Heart left ventricle (tissue), 13 donors: ENCODE data around the gene PML.

ENCODE experiments used
- POLR2A ChIP-seq, 2 donors: fragments of 450-650 bp; IDR thresholded peaks; one replicate each; pipeline ENCODE4 v1.6.1; 2017; ENCODE audit warnings: antibody characterized with exemption in 2 of 2, mild to moderate bottlenecking in 2 of 2, moderate library complexity in 2 of 2
- TF ChIP-seq, protein P1 (sequence below), 12 donors: fragments of 200-600 bp; sonication (generic) in 4 of 12; IDR thresholded peaks; one replicate each; pipeline versions ENCODE4 v1.5.0 to v1.8.0; 2018 to 2022; ENCODE audit warnings: antibody characterized with exemption in 12 of 12, mild to moderate bottlenecking in 5 of 12
- donor health status: ischemic (EF 13 %, LVEDD 7.1; RV severe dilation, severe dysfunction).
- donor health status: DM: no; HTN: yes; CAD: no.
- donor health status: DM: no; HTN: no; CAD: no.
- donor health status: ischemic (EF 25% LVEDD 6.9; RV normal size, moderate dysfunction).
- donor health status: ischemic (EF 25% LVEDD 5.7; RV mildly dilated, moderate dysfunction).
- donor health status: ischemic (EF 35%, LVEDD 5.7; RV mildly dilated, moderate dysfunction).
- donor health status: nonischemic (EF 11% LVEDD 7.7; RV severe dilation, severe dysfunction).
- donor health status: DM: yes; HTN: yes; CAD: no.
- donor health status: PGD.
- donor health status: ischemic (EF 29% LVEDD 5.4; RV normal size, mild dysfunction).
- donor health status: nonischemic (EF 23%, LVEDD 6.1; RV moderate dilation, normal function).

DNA sequence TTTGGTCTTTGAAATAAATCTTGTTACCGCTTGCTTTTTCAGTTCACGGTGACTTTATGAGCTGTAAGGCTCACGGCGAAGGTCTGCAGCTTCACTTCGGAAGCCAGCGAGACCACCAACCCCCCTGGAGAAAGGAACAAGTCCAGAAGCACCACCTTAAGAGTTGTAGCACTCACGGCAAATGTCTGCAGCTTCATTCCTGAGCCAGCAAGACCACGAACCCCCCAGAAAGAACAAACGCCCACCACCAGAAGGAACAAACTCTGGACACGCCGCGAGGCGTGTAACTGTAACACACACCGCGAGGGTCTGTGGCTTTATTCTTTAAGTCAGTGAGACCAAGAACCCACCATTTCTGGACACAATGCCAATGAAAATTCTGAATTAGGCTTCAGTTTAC, 59.0 kb downstream of the PML start:
- TF ChIP-seq, protein P1, sequence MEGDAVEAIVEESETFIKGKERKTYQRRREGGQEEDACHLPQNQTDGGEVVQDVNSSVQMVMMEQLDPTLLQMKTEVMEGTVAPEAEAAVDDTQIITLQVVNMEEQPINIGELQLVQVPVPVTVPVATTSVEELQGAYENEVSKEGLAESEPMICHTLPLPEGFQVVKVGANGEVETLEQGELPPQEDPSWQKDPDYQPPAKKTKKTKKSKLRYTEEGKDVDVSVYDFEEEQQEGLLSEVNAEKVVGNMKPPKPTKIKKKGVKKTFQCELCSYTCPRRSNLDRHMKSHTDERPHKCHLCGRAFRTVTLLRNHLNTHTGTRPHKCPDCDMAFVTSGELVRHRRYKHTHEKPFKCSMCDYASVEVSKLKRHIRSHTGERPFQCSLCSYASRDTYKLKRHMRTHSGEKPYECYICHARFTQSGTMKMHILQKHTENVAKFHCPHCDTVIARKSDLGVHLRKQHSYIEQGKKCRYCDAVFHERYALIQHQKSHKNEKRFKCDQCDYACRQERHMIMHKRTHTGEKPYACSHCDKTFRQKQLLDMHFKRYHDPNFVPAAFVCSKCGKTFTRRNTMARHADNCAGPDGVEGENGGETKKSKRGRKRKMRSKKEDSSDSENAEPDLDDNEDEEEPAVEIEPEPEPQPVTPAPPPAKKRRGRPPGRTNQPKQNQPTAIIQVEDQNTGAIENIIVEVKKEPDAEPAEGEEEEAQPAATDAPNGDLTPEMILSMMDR (IDR thresholded peaks at IDR 0.05): no peak
- no peak for TF ChIP-seq POLR2A (IDR thresholded peaks at IDR 0.05)
